ENCODE measurements around the gene GSTA3.

Gene GSTA3

GRCh38 chr6:52849137-52849536 lies 60.4 kb downstream of the GSTA3 start:
- no peak for DNase-seq
